HepG2 (cell line): Measurements from ENCODE around the gene SCN9A. TPM values are rescaled to one million over a fixed set of nuclear protein-coding genes. Genes with fewer than 3 reads are reported as not detected.
A peak's percentile ranks its signal among the peaks of the same experiment; 100 is the strongest.

Experiments used
- CEBPG ChIP-seq: IDR thresholded peaks from 2 replicates; pipeline ENCODE4 v1.6.1; 2016
- MBNL3 ChIP-seq: fragments of 250-450 bp; sonication (Bioruptor Pico); conservative IDR thresholded peaks from 2 replicates; pipeline ENCODE4 v1.8.0; 2022; ENCODE audit warnings: mild to moderate bottlenecking, inconsistent platforms
- NAIF1 ChIP-seq: sonication (generic); formaldehyde crosslinking; IDR thresholded peaks from 2 replicates; pipeline ENCODE4 v1.5.0; 2020; ENCODE audit warnings: mild to moderate bottlenecking, missing genetic modification reagents, borderline replicate concordance
- STAG1 ChIP-seq: sonication (generic); formaldehyde crosslinking; IDR thresholded peaks from 2 replicates; pipeline ENCODE4 v1.4.0; 2020; ENCODE audit warnings: missing genetic modification reagents
- TEAD3 ChIP-seq: optimal IDR thresholded peaks from 2 replicates; pipeline ENCODE3; 2016; ENCODE audit warnings: borderline replicate concordance
- ZIK1 ChIP-seq: sonication (generic); formaldehyde crosslinking; IDR thresholded peaks from 2 replicates; pipeline ENCODE4 v1.5.0; 2020; ENCODE audit warnings: mild to moderate bottlenecking, low read depth, missing genetic modification reagents, borderline replicate concordance
- ZMYM4 ChIP-seq: sonication (generic); formaldehyde crosslinking; IDR thresholded peaks from 2 replicates; pipeline ENCODE4 v1.8.1; 2023; ENCODE audit warnings: mild to moderate bottlenecking, missing genetic modification reagents
- ZNF337 ChIP-seq: sonication (generic); formaldehyde crosslinking; IDR thresholded peaks from 2 replicates; pipeline ENCODE4 v1.5.1; 2020; ENCODE audit warnings: missing genetic modification reagents, low read depth, mild to moderate bottlenecking, borderline replicate concordance
- ZNF430 ChIP-seq: sonication (generic); formaldehyde crosslinking; IDR thresholded peaks from 2 replicates; pipeline ENCODE4 v1.9.0; 2021; ENCODE audit warnings: mild to moderate bottlenecking, missing genetic modification reagents
- ZNF510 ChIP-seq: sonication (generic); formaldehyde crosslinking; IDR thresholded peaks from 2 replicates; pipeline ENCODE4 v1.4.0; 2020; ENCODE audit warnings: low read depth, mild to moderate bottlenecking, missing genetic modification reagents
- ZNF530 ChIP-seq: sonication (generic); formaldehyde crosslinking; IDR thresholded peaks from 2 replicates; pipeline ENCODE4 v1.5.0; 2020; ENCODE audit warnings: low read depth, mild to moderate bottlenecking, missing genetic modification reagents
- ZNF550 ChIP-seq: sonication (generic); formaldehyde crosslinking; IDR thresholded peaks from 2 replicates; pipeline ENCODE4 v1.4.0; 2020; ENCODE audit warnings: mild to moderate bottlenecking, missing genetic modification reagents, borderline replicate concordance
- ZNF720 ChIP-seq: sonication (generic); formaldehyde crosslinking; IDR thresholded peaks from 2 replicates; pipeline ENCODE4 v1.4.0; 2020; ENCODE audit warnings: missing genetic modification reagents
- polyA plus RNA-seq, 8 experiments: library from polyadenylated mRNA; depleted of rRNA in 3 of 8; stranded (reverse) in 7 of 8; unstranded in 1 of 8; fragments of >200 nt; fragmentation: Illumina TruSeq in 4 of 8; extraction: Trizol in 4 of 8; gene quantifications; 2 replicates each; pipeline versions ENCODE4 v1.2.1 to v1.2.3, GENCODE V29; 2011 to 2016; ENCODE audit warnings: low read depth in 4 of 8, missing spikeins in 1 of 8, mixed read lengths in 1 of 8; ENCODE audit not compliant: insufficient read depth in 1 of 8
- total RNA-seq, 5 experiments: library from RNA; depleted of rRNA; stranded (reverse); fragments of >200 nt; fragmentation: Illumina TruSeq; extraction: Trizol; gene quantifications; 2 replicates each; pipeline ENCODE4 v1.2.3, GENCODE V29; 2016; ENCODE audit warnings: low read depth in 1 of 5
- TF ChIP-seq, protein P1 (sequence below): sonication (generic); formaldehyde crosslinking; IDR thresholded peaks from 2 replicates; pipeline ENCODE4 v1.5.0; 2020; ENCODE audit warnings: mild to moderate bottlenecking, missing genetic modification reagents
- TF ChIP-seq, protein P2 (sequence below): sonication (generic); formaldehyde crosslinking; IDR thresholded peaks from 2 replicates; pipeline ENCODE4 v1.4.0; 2020; ENCODE audit warnings: missing genetic modification reagents
- TF ChIP-seq, protein P3 (sequence below): sonication (generic); formaldehyde crosslinking; IDR thresholded peaks from 2 replicates; pipeline ENCODE4 v1.5.0; 2020; ENCODE audit warnings: mild to moderate bottlenecking, missing genetic modification reagents, borderline replicate concordance

Gene SCN9A
- total and polyA plus RNA-seq, 2 of the 13 experiments (the other 11 are each of a cell fraction or from before 2014, with no cell fraction given) = 15.3 to 24.3 TPM

DNA sequence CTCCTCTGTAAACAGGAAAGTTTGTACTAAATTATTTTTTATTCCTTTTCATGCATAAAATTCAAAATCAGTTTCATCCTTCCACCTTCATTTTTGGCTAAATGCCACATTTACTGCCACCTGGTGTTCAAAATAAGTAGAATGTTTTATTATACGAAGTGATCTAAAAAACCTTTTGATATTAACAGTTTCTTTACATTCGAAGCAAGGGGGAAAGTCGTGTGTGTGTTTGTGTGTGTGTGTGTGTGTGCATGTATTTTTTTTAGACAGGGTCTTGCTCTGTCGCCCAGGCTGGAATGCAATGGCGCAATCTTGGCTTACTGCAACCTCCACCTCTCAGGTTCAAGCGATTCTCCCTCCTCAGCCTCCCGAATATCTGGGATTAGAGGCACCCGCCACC is 9.0 kb upstream of the SCN9A start (continued):
- 0 out of 2 replicates have a peak, but pooled peaks have one; percentile 51 for TF ChIP-seq ZNF337 (CRISPR knock-in tag)
- peak; percentile 55 for TF ChIP-seq CEBPG
- no peak for TF ChIP-seq MBNL3
- TF ChIP-seq, protein P1, sequence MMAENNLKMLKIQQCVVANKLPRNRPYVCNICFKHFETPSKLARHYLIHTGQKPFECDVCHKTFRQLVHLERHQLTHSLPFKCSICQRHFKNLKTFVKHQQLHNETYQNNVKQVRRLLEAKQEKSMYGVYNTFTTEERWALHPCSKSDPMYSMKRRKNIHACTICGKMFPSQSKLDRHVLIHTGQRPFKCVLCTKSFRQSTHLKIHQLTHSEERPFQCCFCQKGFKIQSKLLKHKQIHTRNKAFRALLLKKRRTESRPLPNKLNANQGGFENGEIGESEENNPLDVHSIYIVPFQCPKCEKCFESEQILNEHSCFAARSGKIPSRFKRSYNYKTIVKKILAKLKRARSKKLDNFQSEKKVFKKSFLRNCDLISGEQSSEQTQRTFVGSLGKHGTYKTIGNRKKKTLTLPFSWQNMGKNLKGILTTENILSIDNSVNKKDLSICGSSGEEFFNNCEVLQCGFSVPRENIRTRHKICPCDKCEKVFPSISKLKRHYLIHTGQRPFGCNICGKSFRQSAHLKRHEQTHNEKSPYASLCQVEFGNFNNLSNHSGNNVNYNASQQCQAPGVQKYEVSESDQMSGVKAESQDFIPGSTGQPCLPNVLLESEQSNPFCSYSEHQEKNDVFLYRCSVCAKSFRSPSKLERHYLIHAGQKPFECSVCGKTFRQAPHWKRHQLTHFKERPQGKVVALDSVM (CRISPR knock-in tag) = peak; percentile 98
- TF ChIP-seq TEAD3 (CRISPR knock-in tag) = peak; percentile 59
- no peak for TF ChIP-seq ZNF530
- TF ChIP-seq ZNF720 (CRISPR knock-in tag) = no peak
- TF ChIP-seq, protein P2, sequence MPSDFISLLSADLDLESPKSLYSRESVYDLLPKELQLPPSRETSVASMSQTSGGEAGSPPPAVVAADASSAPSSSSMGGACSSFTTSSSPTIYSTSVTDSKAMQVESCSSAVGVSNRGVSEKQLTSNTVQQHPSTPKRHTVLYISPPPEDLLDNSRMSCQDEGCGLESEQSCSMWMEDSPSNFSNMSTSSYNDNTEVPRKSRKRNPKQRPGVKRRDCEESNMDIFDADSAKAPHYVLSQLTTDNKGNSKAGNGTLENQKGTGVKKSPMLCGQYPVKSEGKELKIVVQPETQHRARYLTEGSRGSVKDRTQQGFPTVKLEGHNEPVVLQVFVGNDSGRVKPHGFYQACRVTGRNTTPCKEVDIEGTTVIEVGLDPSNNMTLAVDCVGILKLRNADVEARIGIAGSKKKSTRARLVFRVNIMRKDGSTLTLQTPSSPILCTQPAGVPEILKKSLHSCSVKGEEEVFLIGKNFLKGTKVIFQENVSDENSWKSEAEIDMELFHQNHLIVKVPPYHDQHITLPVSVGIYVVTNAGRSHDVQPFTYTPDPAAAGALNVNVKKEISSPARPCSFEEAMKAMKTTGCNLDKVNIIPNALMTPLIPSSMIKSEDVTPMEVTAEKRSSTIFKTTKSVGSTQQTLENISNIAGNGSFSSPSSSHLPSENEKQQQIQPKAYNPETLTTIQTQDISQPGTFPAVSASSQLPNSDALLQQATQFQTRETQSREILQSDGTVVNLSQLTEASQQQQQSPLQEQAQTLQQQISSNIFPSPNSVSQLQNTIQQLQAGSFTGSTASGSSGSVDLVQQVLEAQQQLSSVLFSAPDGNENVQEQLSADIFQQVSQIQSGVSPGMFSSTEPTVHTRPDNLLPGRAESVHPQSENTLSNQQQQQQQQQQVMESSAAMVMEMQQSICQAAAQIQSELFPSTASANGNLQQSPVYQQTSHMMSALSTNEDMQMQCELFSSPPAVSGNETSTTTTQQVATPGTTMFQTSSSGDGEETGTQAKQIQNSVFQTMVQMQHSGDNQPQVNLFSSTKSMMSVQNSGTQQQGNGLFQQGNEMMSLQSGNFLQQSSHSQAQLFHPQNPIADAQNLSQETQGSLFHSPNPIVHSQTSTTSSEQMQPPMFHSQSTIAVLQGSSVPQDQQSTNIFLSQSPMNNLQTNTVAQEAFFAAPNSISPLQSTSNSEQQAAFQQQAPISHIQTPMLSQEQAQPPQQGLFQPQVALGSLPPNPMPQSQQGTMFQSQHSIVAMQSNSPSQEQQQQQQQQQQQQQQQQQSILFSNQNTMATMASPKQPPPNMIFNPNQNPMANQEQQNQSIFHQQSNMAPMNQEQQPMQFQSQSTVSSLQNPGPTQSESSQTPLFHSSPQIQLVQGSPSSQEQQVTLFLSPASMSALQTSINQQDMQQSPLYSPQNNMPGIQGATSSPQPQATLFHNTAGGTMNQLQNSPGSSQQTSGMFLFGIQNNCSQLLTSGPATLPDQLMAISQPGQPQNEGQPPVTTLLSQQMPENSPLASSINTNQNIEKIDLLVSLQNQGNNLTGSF (CRISPR knock-in tag) = no peak
- TF ChIP-seq ZMYM4 (CRISPR knock-in tag) = peak; percentile 56
- no peak for TF ChIP-seq ZNF430 (CRISPR knock-in tag)
- TF ChIP-seq NAIF1 (CRISPR knock-in tag) = no peak
- TF ChIP-seq ZNF510 (CRISPR knock-in tag) = no peak
- TF ChIP-seq STAG1 = peak; percentile 50
- TF ChIP-seq ZIK1 = no peak
- TF ChIP-seq, protein P3, sequence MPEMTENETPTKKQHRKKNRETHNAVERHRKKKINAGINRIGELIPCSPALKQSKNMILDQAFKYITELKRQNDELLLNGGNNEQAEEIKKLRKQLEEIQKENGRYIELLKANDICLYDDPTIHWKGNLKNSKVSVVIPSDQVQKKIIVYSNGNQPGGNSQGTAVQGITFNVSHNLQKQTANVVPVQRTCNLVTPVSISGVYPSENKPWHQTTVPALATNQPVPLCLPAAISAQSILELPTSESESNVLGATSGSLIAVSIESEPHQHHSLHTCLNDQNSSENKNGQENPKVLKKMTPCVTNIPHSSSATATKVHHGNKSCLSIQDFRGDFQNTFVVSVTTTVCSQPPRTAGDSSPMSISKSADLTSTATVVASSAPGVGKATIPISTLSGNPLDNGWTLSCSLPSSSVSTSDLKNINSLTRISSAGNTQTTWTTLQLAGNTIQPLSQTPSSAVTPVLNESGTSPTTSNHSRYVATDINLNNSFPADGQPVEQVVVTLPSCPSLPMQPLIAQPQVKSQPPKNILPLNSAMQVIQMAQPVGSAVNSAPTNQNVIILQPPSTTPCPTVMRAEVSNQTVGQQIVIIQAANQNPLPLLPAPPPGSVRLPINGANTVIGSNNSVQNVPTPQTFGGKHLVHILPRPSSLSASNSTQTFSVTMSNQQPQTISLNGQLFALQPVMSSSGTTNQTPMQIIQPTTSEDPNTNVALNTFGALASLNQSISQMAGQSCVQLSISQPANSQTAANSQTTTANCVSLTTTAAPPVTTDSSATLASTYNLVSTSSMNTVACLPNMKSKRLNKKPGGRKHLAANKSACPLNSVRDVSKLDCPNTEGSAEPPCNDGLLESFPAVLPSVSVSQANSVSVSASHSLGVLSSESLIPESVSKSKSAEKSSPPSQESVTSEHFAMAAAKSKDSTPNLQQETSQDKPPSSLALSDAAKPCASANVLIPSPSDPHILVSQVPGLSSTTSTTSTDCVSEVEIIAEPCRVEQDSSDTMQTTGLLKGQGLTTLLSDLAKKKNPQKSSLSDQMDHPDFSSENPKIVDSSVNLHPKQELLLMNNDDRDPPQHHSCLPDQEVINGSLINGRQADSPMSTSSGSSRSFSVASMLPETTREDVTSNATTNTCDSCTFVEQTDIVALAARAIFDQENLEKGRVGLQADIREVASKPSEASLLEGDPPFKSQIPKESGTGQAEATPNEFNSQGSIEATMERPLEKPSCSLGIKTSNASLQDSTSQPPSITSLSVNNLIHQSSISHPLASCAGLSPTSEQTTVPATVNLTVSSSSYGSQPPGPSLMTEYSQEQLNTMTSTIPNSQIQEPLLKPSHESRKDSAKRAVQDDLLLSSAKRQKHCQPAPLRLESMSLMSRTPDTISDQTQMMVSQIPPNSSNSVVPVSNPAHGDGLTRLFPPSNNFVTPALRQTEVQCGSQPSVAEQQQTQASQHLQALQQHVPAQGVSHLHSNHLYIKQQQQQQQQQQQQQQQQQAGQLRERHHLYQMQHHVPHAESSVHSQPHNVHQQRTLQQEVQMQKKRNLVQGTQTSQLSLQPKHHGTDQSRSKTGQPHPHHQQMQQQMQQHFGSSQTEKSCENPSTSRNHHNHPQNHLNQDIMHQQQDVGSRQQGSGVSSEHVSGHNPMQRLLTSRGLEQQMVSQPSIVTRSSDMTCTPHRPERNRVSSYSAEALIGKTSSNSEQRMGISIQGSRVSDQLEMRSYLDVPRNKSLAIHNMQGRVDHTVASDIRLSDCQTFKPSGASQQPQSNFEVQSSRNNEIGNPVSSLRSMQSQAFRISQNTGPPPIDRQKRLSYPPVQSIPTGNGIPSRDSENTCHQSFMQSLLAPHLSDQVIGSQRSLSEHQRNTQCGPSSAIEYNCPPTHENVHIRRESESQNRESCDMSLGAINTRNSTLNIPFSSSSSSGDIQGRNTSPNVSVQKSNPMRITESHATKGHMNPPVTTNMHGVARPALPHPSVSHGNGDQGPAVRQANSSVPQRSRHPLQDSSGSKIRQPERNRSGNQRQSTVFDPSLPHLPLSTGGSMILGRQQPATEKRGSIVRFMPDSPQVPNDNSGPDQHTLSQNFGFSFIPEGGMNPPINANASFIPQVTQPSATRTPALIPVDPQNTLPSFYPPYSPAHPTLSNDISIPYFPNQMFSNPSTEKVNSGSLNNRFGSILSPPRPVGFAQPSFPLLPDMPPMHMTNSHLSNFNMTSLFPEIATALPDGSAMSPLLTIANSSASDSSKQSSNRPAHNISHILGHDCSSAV (CRISPR knock-in tag) = no peak
- no peak for TF ChIP-seq ZNF550
